HepG2 (cell line): Measurements from ENCODE around the gene METAP1D. TPM values are rescaled to one million over a fixed set of nuclear protein-coding genes. Genes with fewer than 3 reads are reported as not detected.
A peak's percentile ranks its signal among the peaks of the same experiment; 100 is the strongest.

Source experiments
- AFF4 ChIP-seq: sonication (generic); formaldehyde crosslinking; IDR thresholded peaks from 2 replicates; pipeline ENCODE4 v1.4.0; 2020; ENCODE audit warnings: missing genetic modification reagents
- ARNTL ChIP-seq: sonication (generic); formaldehyde crosslinking; IDR thresholded peaks from 2 replicates; pipeline ENCODE4 v1.4.0; 2020; ENCODE audit warnings: mild to moderate bottlenecking, missing genetic modification reagents
- ATAD3A ChIP-seq: sonication (generic); formaldehyde crosslinking; IDR thresholded peaks from 2 replicates; pipeline ENCODE4 v1.4.0; 2020; ENCODE audit warnings: missing genetic modification reagents
- CHD4 ChIP-seq: fragments of 200-600 bp; sonication (generic); IDR thresholded peaks from 2 replicates; pipeline ENCODE4 v1.7.0; 2017; ENCODE audit warnings: mild to moderate bottlenecking, low read length, borderline replicate concordance
- HNRNPL ChIP-seq: fragments of 200-400 bp; formaldehyde crosslinking; IDR thresholded peaks from 2 replicates; pipeline ENCODE4 v1.6.1; 2017; ENCODE audit warnings: mild to moderate bottlenecking, low read depth, low read length
- IRF9 ChIP-seq: sonication (generic); formaldehyde crosslinking; IDR thresholded peaks from 2 replicates; pipeline ENCODE4 v1.8.0; 2022; ENCODE audit warnings: missing genetic modification reagents, mild to moderate bottlenecking, borderline replicate concordance
- MEIS1 ChIP-seq: sonication (generic); formaldehyde crosslinking; IDR thresholded peaks from 2 replicates; pipeline ENCODE4 v1.9.0; 2021; ENCODE audit warnings: mild to moderate bottlenecking, missing genetic modification reagents, moderate library complexity, borderline replicate concordance
- MLXIP ChIP-seq: sonication (generic); formaldehyde crosslinking; IDR thresholded peaks from 2 replicates; pipeline ENCODE4 v1.9.0; 2021; ENCODE audit warnings: missing genetic modification reagents, borderline replicate concordance
- MYC ChIP-seq: sonication (generic); formaldehyde crosslinking; IDR thresholded peaks from 2 replicates; pipeline ENCODE4 v1.9.0; 2021; ENCODE audit warnings: missing genetic modification reagents, borderline replicate concordance
- ZNF318 ChIP-seq: sonication (generic); formaldehyde crosslinking; IDR thresholded peaks from 2 replicates; pipeline ENCODE4 v1.4.0; 2020; ENCODE audit warnings: mild to moderate bottlenecking, missing genetic modification reagents
- ZNF451 ChIP-seq: sonication (generic); formaldehyde crosslinking; IDR thresholded peaks from 2 replicates; pipeline ENCODE4 v1.5.0; 2020; ENCODE audit warnings: mild to moderate bottlenecking, missing genetic modification reagents
- polyA plus RNA-seq, 8 experiments: library from polyadenylated mRNA; depleted of rRNA in 3 of 8; stranded (reverse) in 7 of 8; unstranded in 1 of 8; fragments of >200 nt; fragmentation: Illumina TruSeq in 4 of 8; extraction: Trizol in 4 of 8; gene quantifications; 2 replicates each; pipeline versions ENCODE4 v1.2.1 to v1.2.3, GENCODE V29; 2011 to 2016; ENCODE audit warnings: low read depth in 4 of 8, missing spikeins in 1 of 8, mixed read lengths in 1 of 8; ENCODE audit not compliant: insufficient read depth in 1 of 8
- total RNA-seq, 5 experiments: library from RNA; depleted of rRNA; stranded (reverse); fragments of >200 nt; fragmentation: Illumina TruSeq; extraction: Trizol; gene quantifications; 2 replicates each; pipeline ENCODE4 v1.2.3, GENCODE V29; 2016; ENCODE audit warnings: low read depth in 1 of 5

The METAP1D gene
- total and polyA plus RNA-seq, 2 of the 13 experiments (the other 11 are each of a cell fraction or from before 2014, with no cell fraction given): 14.7 to 21.6 TPM

- TF ChIP-seq ZNF318 (CRISPR knock-in tag) (peak; percentile 58; the same call in 1 of the 2 replicates), MYC (CRISPR knock-in tag) (peak; percentile 53), MEIS1 (CRISPR knock-in tag) (peak; percentile 67; the same call in 1 of the 2 replicates), MLXIP (CRISPR knock-in tag) (no peak), ATAD3A (CRISPR knock-in tag) (no peak), CHD4 (no peak), AFF4 (CRISPR knock-in tag) (no peak), HNRNPL (peak; percentile 68; the same call in 1 of the 2 replicates), ZNF451 (CRISPR knock-in tag) (0 out of 2 replicates have a peak, but pooled peaks have one; percentile 53), ARNTL (CRISPR knock-in tag) (peak; percentile 38; the same call in 1 of the 2 replicates), IRF9 (CRISPR knock-in tag) (peak; percentile 67; the same call in 1 of the 2 replicates)
These were observed 106.6 kb downstream of the METAP1D start (continued) for GRCh38 chr2:172106108-172106961.
